CD8-positive, alpha-beta memory T cell (primary cell): ENCODE results near the gene DPM1. TPM values are rescaled to one million over a fixed set of nuclear protein-coding genes. Genes with fewer than 3 reads are reported as not detected.

Source experiments
- CTCF ChIA-PET: fragments of 350-600 bp; sonication (Branson Sonifier 250); formaldehyde crosslinking; loops from one replicate; lab custom pipeline; 2021; ENCODE audit warnings: antibody characterized with exemption; lab: Charles Lee
- POLR2A ChIA-PET: fragments of 350-600 bp; sonication (Branson Sonifier 250); formaldehyde crosslinking; loops from one replicate; lab custom pipeline; 2021; ENCODE audit warnings: antibody characterized with exemption; lab: Charles Lee
- DNase-seq, 5 donors: peaks; one replicate each; pipeline versions ENCODE4 v3.0.0 to v3.0.0-alpha.2; 2020 to 2022; ENCODE audit warnings: mixed read lengths in 1 of 5
- H3K27ac ChIP-seq: one replicate; pipeline ENCODE4 v1.7.0; 2013; ENCODE audit warnings: low read depth, mild to moderate bottlenecking, low read length, moderate library complexity
- H3K27me3 ChIP-seq: 2 replicates; pipeline ENCODE4 v1.7.0; 2013; ENCODE audit warnings: low read length, mild to moderate bottlenecking; ENCODE audit not compliant: insufficient read depth, poor library complexity, severe bottlenecking
- H3K36me3 ChIP-seq: 2 replicates; pipeline ENCODE4 v1.7.0; 2013; ENCODE audit warnings: mild to moderate bottlenecking, low read length, moderate library complexity; ENCODE audit not compliant: insufficient read depth
- H3K4me1 ChIP-seq: 2 replicates; pipeline ENCODE4 v1.7.0; 2013; ENCODE audit warnings: mild to moderate bottlenecking, low read length, moderate library complexity; ENCODE audit not compliant: insufficient read depth
- H3K4me3 ChIP-seq: 2 replicates; pipeline ENCODE4 v1.7.0; 2013; ENCODE audit warnings: mild to moderate bottlenecking, low read length
- H3K9me3 ChIP-seq: 2 replicates; pipeline ENCODE4 v1.7.0; 2013; ENCODE audit warnings: mild to moderate bottlenecking, low read length
- H3K27ac Mint-ChIP-seq, 8 donors: one replicate each; pipeline ENCODE4 v1.8.0; 2020 to 2021; ENCODE audit warnings: mixed read lengths in 8 of 8, mild to moderate bottlenecking in 6 of 8, inconsistent platforms in 3 of 8, moderate library complexity in 3 of 8
- H3K27me3 Mint-ChIP-seq, 2 donors: one replicate each; pipeline ENCODE4 v1.8.0; 2020 to 2021; ENCODE audit warnings: mixed read lengths in 2 of 2, mild to moderate bottlenecking in 1 of 2, moderate library complexity in 1 of 2
- H3K36me3 Mint-ChIP-seq, 3 donors: one replicate each; pipeline ENCODE4 v1.8.0; 2020 to 2021; ENCODE audit warnings: mixed read lengths in 3 of 3, inconsistent platforms in 1 of 3, mild to moderate bottlenecking in 1 of 3
- H3K4me1 Mint-ChIP-seq, 3 donors: one replicate each; pipeline ENCODE4 v1.8.0; 2020 to 2021; ENCODE audit warnings: mixed read lengths in 3 of 3, inconsistent platforms in 1 of 3, mild to moderate bottlenecking in 1 of 3
- H3K4me3 Mint-ChIP-seq, 7 donors: one replicate each; pipeline ENCODE4 v1.8.0; 2020 to 2021; ENCODE audit warnings: mixed read lengths in 7 of 7, mild to moderate bottlenecking in 6 of 7, moderate library complexity in 4 of 7, inconsistent platforms in 2 of 7
- H3K9me3 Mint-ChIP-seq, 5 donors: one replicate each; pipeline ENCODE4 v1.8.0; 2020 to 2022; ENCODE audit warnings: mixed read lengths in 5 of 5, mild to moderate bottlenecking in 3 of 5, moderate library complexity in 2 of 5, inconsistent platforms in 1 of 5
- polyA plus RNA-seq: library from polyadenylated mRNA; unstranded; fragments of 300-500 nt; fragmentation: Illumina TruSeq; gene quantifications from one replicate; pipeline ENCODE4 v1.2.3, GENCODE V29; 2021
- total RNA-seq, 2 experiments: library from RNA; stranded (reverse); gene quantifications; one replicate each; pipeline ENCODE4 v1.2.3, GENCODE V29; 2021

The DPM1 gene
- total and polyA plus RNA-seq, 3 experiments from 2014 or later: 65.6 to 77.9 (median 75.1) TPM

DNA sequence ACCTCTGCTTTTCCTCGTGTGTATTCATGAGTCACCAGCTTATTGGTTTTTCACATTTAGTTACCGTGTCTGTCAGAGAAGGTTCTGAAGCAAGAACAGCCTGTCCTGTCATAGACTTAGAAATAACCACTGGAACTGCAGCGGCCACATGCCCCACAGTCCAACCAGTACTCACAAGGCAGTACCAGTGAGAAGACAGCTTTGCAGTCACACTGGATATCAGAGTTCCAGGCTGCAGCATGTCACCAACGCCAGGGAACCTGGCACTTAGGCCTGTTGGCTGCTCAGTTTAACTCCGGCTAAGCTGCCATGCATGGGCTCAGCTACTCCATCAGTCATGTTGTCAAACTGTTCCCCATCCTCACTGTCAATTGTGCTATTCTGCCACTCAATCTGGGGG, 67.2 kb downstream of the DPM1 start:
- Histone ChIP-seq H3K36me3 (peaks cover 60% of the 10 kb centered on the region), H3K4me3 (no peak overlapping the region), H3K4me1 (no peaks in the 10 kb centered on the region), H3K27ac (no peak overlapping the region), H3K9me3 (no peaks in the 10 kb centered on the region), H3K27me3 (no peaks in the 10 kb centered on the region)
- no peak for DNase-seq
- Mint-ChIP-seq H3K9me3 (no peaks in the 10 kb centered on the region), H3K27me3 (no peaks in the 10 kb centered on the region), H3K36me3 (peaks cover 6 to 77% (median 17%) of the 10 kb centered on the region in 3 donors), H3K27ac (peak overlapping the region in 4 of 8 donors; percentile 15 to 46 (median 31)), H3K4me1 (peaks cover 4 to 31% (median 5%) of the 10 kb centered on the region in 3 donors), H3K4me3 (no peak overlapping the region)
- POLR2A ChIA-PET: no interaction called here
- CTCF ChIA-PET: interaction anchor here (0.8 to 2.2 kb wide), 3 partner anchors 18 to 97 kb away, joined by 3 to 7 read pairs (median 4); partner anchors contain the start of gene BCAS4

DNA sequence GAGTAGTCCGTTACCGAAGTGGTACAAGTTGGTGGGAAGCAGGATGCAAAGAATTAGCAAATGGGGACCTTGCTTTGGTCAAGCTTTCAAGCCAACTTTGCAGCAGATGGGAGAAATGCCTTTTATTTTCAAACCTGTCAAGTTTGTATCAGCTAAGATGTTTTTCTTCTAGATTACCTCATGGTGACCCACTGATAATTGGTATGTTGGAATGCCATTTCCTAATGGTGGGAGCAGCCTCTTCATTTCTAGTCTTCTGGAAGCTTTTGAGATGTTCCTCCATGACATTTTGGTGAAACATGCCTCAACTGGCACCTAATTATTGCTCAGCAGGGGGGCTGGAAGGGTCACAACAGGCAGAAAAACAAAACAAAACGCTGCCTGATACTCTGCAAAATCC, 70.8 kb downstream of the DPM1 start:
- no peaks in the 10 kb centered on the region for H3K27me3 Mint-ChIP-seq
- H3K27me3 ChIP-seq: no peaks in the 10 kb centered on the region
- DNase-seq: no peak
- no peaks in the 10 kb centered on the region for H3K9me3 ChIP-seq
- peaks cover 6 to 61% (median 7%) of the 10 kb centered on the region in 3 donors for H3K36me3 Mint-ChIP-seq
- ChIA-PET POLR2A (no interaction called here), CTCF (interaction anchor here (0.9 to 1.7 kb wide), 2 partner anchors 13 to 42 kb away, joined by 3 read pairs; no protein-coding TSS in a partner anchor)
- peaks cover 5 to 35% (median 5%) of the 10 kb centered on the region in 3 donors for H3K4me1 Mint-ChIP-seq
- H3K27ac Mint-ChIP-seq: peak overlapping the region in 2 of 8 donors; percentile 47 to 58
- no peaks in the 10 kb centered on the region for H3K4me1 ChIP-seq
- H3K4me3 Mint-ChIP-seq: no peak overlapping the region
- H3K36me3 ChIP-seq: peaks cover 37% of the 10 kb centered on the region
- H3K4me3 ChIP-seq: no peak overlapping the region
- H3K9me3 Mint-ChIP-seq: no peaks in the 10 kb centered on the region
- no peak overlapping the region for H3K27ac ChIP-seq

DNA sequence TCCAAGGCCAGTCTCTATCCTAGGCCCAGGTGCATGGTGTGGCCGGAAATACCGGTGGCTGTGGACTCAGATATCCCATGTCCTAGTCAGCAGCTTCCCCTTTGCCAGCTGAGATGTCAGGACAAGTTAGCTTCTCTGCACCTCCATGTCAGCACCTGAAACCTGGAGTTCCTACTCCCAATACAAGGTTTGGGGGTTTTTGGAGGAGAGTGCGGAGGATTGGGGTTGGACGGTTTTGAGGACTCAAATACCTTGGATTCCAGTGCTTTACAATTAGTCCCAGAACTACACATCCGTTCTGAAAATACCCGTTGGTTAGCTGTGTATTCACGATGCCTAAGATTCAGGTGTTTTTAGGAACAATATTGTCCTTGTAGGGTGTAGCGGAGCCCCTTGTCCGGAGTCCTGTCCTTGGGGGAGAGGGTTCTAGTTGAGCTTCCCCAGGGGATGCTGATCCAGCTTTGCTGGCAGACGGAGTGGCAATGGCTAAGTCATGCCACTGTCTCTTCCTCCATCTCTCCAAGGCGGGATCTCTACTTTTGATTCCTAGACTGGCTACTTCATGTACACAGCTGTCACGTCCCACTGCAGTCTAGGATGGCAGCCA, 72.0 kb downstream of the DPM1 start:
- Histone ChIP-seq H3K27ac (no peak overlapping the region), H3K4me1 (no peaks in the 10 kb centered on the region), H3K27me3 (no peaks in the 10 kb centered on the region), H3K9me3 (no peaks in the 10 kb centered on the region), H3K4me3 (no peak overlapping the region), H3K36me3 (peaks cover 24% of the 10 kb centered on the region)
- DNase-seq: no peak
- no peak overlapping the region for H3K4me3 Mint-ChIP-seq
- ChIA-PET CTCF (no interaction called here), POLR2A (no interaction called here)
- H3K4me1 Mint-ChIP-seq: peaks cover 0 to 25% (median 2%) of the 10 kb centered on the region in 3 donors
- H3K9me3 Mint-ChIP-seq: no peaks in the 10 kb centered on the region
- H3K27me3 Mint-ChIP-seq: no peaks in the 10 kb centered on the region
- H3K36me3 Mint-ChIP-seq: peaks cover 0 to 49% (median 5%) of the 10 kb centered on the region in 3 donors
- no peak overlapping the region for H3K27ac Mint-ChIP-seq

DNA sequence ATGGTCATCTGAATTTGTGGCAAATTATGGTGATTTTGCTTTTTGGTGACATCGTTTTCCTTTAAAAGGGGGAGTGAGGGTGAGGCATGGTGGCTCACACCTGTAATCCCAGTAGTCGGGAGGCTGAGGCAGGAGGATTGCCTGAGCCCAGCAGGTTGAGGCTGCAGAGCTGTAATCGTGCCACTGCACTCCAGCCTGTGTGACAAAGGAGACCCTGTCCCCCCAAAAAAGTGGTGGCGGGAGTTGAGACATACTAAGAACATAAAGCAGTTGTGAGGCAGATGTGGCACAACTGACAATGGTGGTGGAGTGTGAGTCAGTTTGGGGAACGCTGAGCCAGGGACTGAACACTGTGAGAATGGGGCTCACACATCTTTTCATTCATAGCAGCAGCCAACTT, 72.6 kb downstream of the DPM1 start:
- no peak overlapping the region for H3K27ac ChIP-seq
- no peak for DNase-seq
- Mint-ChIP-seq H3K27me3 (no peaks in the 10 kb centered on the region), H3K36me3 (peaks cover 0 to 44% (median 5%) of the 10 kb centered on the region in 3 donors), H3K27ac (peak overlapping the region in 1 of 8 donors; percentile 75), H3K4me3 (no peak overlapping the region), H3K4me1 (peaks cover 0 to 20% (median 2%) of the 10 kb centered on the region in 3 donors), H3K9me3 (no peaks in the 10 kb centered on the region)
- H3K36me3 ChIP-seq: peaks cover 19% of the 10 kb centered on the region
- CTCF ChIA-PET: no interaction called here
- H3K27me3 ChIP-seq: no peaks in the 10 kb centered on the region
- no peaks in the 10 kb centered on the region for H3K9me3 ChIP-seq
- H3K4me3 ChIP-seq: no peak overlapping the region
- H3K4me1 ChIP-seq: no peaks in the 10 kb centered on the region
- POLR2A ChIA-PET: interaction anchor here (0.9 kb wide), 1 partner anchor 29 kb away, joined by 3 read pairs; no protein-coding TSS in a partner anchor

- Histone ChIP-seq H3K36me3 (peaks cover 14% of the 10 kb centered on the region), H3K27ac (no peak overlapping the region), H3K4me1 (no peaks in the 10 kb centered on the region), H3K27me3 (no peaks in the 10 kb centered on the region), H3K4me3 (no peak overlapping the region), H3K9me3 (no peaks in the 10 kb centered on the region)
- no peak for DNase-seq
- Mint-ChIP-seq H3K9me3 (no peaks in the 10 kb centered on the region), H3K27me3 (no peaks in the 10 kb centered on the region), H3K36me3 (peaks cover 0 to 41% (median 5%) of the 10 kb centered on the region in 3 donors), H3K4me1 (peaks cover 0 to 14% (median 2%) of the 10 kb centered on the region in 3 donors), H3K27ac (peak overlapping the region in 4 of 8 donors; percentile 15 to 75 (median 32)), H3K4me3 (no peak overlapping the region)
- CTCF ChIA-PET: interaction anchor here (1.0 kb wide), 1 partner anchor 91 kb away, joined by 3 read pairs; no protein-coding TSS in a partner anchor
- POLR2A ChIA-PET: interaction anchor here (0.6 to 0.9 kb wide), 2 partner anchors 30 to 84 kb away, joined by 3 read pairs; no protein-coding TSS in a partner anchor
Observed at GRCh38 chr20:50885068-50885467, 73.3 kb downstream of the DPM1 start.

Other genes starting within 250 kb of the DPM1 start
- 1 to 10 TPM; 5.5 to 5.6 TPM for gene PARD6B, start 227.0 kb downstream of the DPM1 start, total RNA-seq
- gene PARD6B, start 227.0 kb downstream of the DPM1 start, polyA plus RNA-seq: 0.72 TPM
- gene BCAS4, start 163.5 kb downstream of the DPM1 start, total RNA-seq: 10 to 100 TPM; 23.3 to 25.0 TPM
- gene BCAS4, start 163.5 kb downstream of the DPM1 start, polyA plus RNA-seq: 29.3 TPM
- 10 to 100 TPM; 78.1 to 78.6 TPM for gene ADNP, start 27.1 kb downstream of the DPM1 start, total RNA-seq
- gene ADNP, start 27.1 kb downstream of the DPM1 start, polyA plus RNA-seq: 11.9 TPM
- 1 to 10 TPM; 7.9 to 8.1 TPM for gene MOCS3, start 286 bp upstream of the DPM1 start, total RNA-seq
- 3.4 TPM for gene MOCS3, start 286 bp upstream of the DPM1 start, polyA plus RNA-seq
- 1 to 10 TPM; 3.4 to 4.5 TPM for gene KCNG1, start 64.6 kb upstream of the DPM1 start, total RNA-seq
- not detected for gene KCNG1, start 64.6 kb upstream of the DPM1 start, polyA plus RNA-seq